HepG2 (cell line): ENCODE data around the gene INSR. TPM values are rescaled to one million over a fixed set of nuclear protein-coding genes. Genes with fewer than 3 reads are reported as not detected.

Experiments used
- ATAC-seq: fragments of 200-7000 bp; cut with Tn5 transposase; 3 replicates; pipeline ENCODE4 v1.9.1; 2020; ENCODE audit warnings: mild to moderate bottlenecking, moderate library complexity
- BruUV-seq: library from RNA; stranded (reverse); fragments of 400-500 nt; replicated peaks from 2 replicates; lab custom pipeline; 2021; lab: Mats Ljungman, UMichigan
- CTCF ChIA-PET: fragments of 300-600 bp; formaldehyde crosslinking; extraction: SDS; loops from one replicate; lab custom pipeline; 2021; ENCODE audit warnings: low total read pairs, inconsistent platforms, low intra/inter-chr PET ratio; lab: Yijun Ruan, JAX
- POLR2A ChIA-PET: fragments of 350-600 bp; sonication (Branson Sonifier 250); formaldehyde crosslinking; loops from one replicate; lab custom pipeline; 2020; ENCODE audit warnings: antibody characterized with exemption, inconsistent platforms; lab: Yijun Ruan, JAX
- DNase-seq: peaks from one replicate; pipeline ENCODE4 v3.0.0-alpha.2; 2015; ENCODE audit warnings: low spot score
- FAIRE-seq: peaks from 3 replicates; lab custom pipeline; 2011; peaks lifted over from hg19 to GRCh38; lab: Jason Lieb, UNC
- H2AFZ ChIP-seq: one replicate; pipeline ENCODE4 v1.6.1; 2011; ENCODE audit warnings: low read length, inconsistent platforms
- H3K27ac ChIP-seq: fragments of 300-600 bp; 3 replicates; pipeline ENCODE4 v1.8.0; 2011; ENCODE audit warnings: mixed run types, mild to moderate bottlenecking, mixed read lengths, low read length, inconsistent platforms; ENCODE audit not compliant: insufficient read depth; ENCODE audit errors: extremely low read length
- H3K27me3 ChIP-seq, 2 experiments: fragments of 200-600 bp in 1 of 2; 2 replicates in 1 of 2; 3 replicates in 1 of 2; pipeline versions ENCODE4 v1.6.0 to v1.8.0; 2011; ENCODE audit warnings: low read length in 2 of 2, mild to moderate bottlenecking in 2 of 2, moderate library complexity in 2 of 2, inconsistent platforms in 1 of 2; ENCODE audit not compliant: insufficient read depth in 2 of 2, control insufficient read depth in 1 of 2
- H3K36me3 ChIP-seq, 2 experiments: fragments of 200-600 bp in 1 of 2; replicated peaks in 1 of 2; 2 replicates in 1 of 2; 3 replicates in 1 of 2; pipeline versions ENCODE4 v1.5.1 to v1.8.0; 2011; ENCODE audit warnings: low read length in 2 of 2, inconsistent platforms in 1 of 2; ENCODE audit not compliant: insufficient read depth in 2 of 2, control insufficient read depth in 1 of 2
- H3K4me1 ChIP-seq: 2 replicates; pipeline ENCODE4 v1.5.1; 2012; ENCODE audit warnings: low read length, inconsistent platforms; ENCODE audit not compliant: insufficient read depth
- H3K4me2 ChIP-seq: 2 replicates; pipeline ENCODE4 v1.6.0; 2011; ENCODE audit warnings: low read depth, low read length, inconsistent platforms
- H3K4me3 ChIP-seq, 3 experiments: fragments of 200-600 bp in 1 of 3; sonication (generic), shearing (Covaris generic) in 1 of 3; replicated peaks in 1 of 3; 2 replicates each; pipeline ENCODE4 v1.5.1; 2011 to 2016; ENCODE audit warnings: low read length in 3 of 3, inconsistent platforms in 2 of 3, low read depth in 2 of 3, mild to moderate bottlenecking in 2 of 3, control low read depth in 1 of 3, mixed read lengths in 1 of 3; ENCODE audit not compliant: insufficient read depth in 1 of 3
- H3K79me2 ChIP-seq: one replicate; pipeline ENCODE4 v1.6.1; 2011; ENCODE audit warnings: low read length, inconsistent platforms; ENCODE audit not compliant: insufficient read depth
- H3K9ac ChIP-seq: 2 replicates; pipeline ENCODE4 v1.6.0; 2011; ENCODE audit warnings: mild to moderate bottlenecking, low read depth, low read length, inconsistent platforms; ENCODE audit not compliant: insufficient read depth
- H3K9me3 ChIP-seq: 2 replicates; pipeline ENCODE4 v1.5.1; 2012; ENCODE audit warnings: mild to moderate bottlenecking, low read length
- H4K20me1 ChIP-seq: 2 replicates; pipeline ENCODE4 v1.6.0; 2011; ENCODE audit warnings: inconsistent platforms, mild to moderate bottlenecking, low read length, moderate library complexity; ENCODE audit not compliant: insufficient read depth
- ARID3A ChIP-seq: IDR thresholded peaks from 2 replicates; pipeline ENCODE4 v1.6.1; 2012; ENCODE audit warnings: low read depth, low read length, improper control_type of control experiment
- BATF2 ChIP-seq: sonication (generic); formaldehyde crosslinking; IDR thresholded peaks from 2 replicates; pipeline ENCODE4 v1.8.0; 2022; ENCODE audit warnings: mild to moderate bottlenecking, missing genetic modification reagents, moderate library complexity
- GMEB1 ChIP-seq: sonication (generic); formaldehyde crosslinking; IDR thresholded peaks from 2 replicates; pipeline ENCODE4 v1.5.1; 2020; ENCODE audit warnings: missing genetic modification reagents, mild to moderate bottlenecking, borderline replicate concordance
- GTF2F1 ChIP-seq: fragments of 150-350 bp; IDR thresholded peaks from 2 replicates; pipeline ENCODE4 v1.6.1; 2014; ENCODE audit warnings: low read length
- RXRA ChIP-seq: sonication (generic); formaldehyde crosslinking; IDR thresholded peaks from 2 replicates; pipeline ENCODE4 v1.5.1; 2020; ENCODE audit warnings: missing genetic modification reagents
- SRSF4 ChIP-seq: fragments of 200-400 bp; formaldehyde crosslinking; IDR thresholded peaks from one replicate; pipeline ENCODE4 v1.6.1; 2018; ENCODE audit warnings: mild to moderate bottlenecking, low read depth, low read length, moderate library complexity; ENCODE audit not compliant: poor library complexity, severe bottlenecking
- YY1 ChIP-seq: IDR thresholded peaks from 2 replicates; pipeline ENCODE4 v1.6.1; 2011; ENCODE audit warnings: low read length, low read depth, moderate library complexity, mild to moderate bottlenecking; ENCODE audit not compliant: insufficient read depth, insufficient replicate concordance
- ZNF30 ChIP-seq: sonication (generic); formaldehyde crosslinking; IDR thresholded peaks from 2 replicates; pipeline ENCODE4 v1.5.0; 2020; ENCODE audit warnings: mild to moderate bottlenecking, missing genetic modification reagents
- ZNF512B ChIP-seq: sonication (generic); formaldehyde crosslinking; IDR thresholded peaks from 2 replicates; pipeline ENCODE4 v1.5.1; 2020; ENCODE audit warnings: missing genetic modification reagents, mild to moderate bottlenecking, borderline replicate concordance
- ZNF546 ChIP-seq: sonication (generic); formaldehyde crosslinking; conservative IDR thresholded peaks from 2 replicates; pipeline ENCODE4 v1.8.1; 2023; ENCODE audit warnings: mild to moderate bottlenecking, missing genetic modification reagents
- WGBS: methylation state at CpG from one replicate; pipeline ENCODE4 v1.1.6; 2017; ENCODE audit warnings: low lambda C conversion rate; 5-methylcytosine and 5-hydroxymethylcytosine counted together
- in situ Hi-C: cut with HindIII; loops from 2 replicates; pipeline ENCODE4 v1.10.0; 2017; ENCODE audit warnings: low pct_unique_long_range_greater_than_20kb; ENCODE audit not compliant: extremely low pct_ligation_motif_present
- intact Hi-C: fragments of 100-400 bp; cut with micrococcal nuclease; formaldehyde crosslinking; loops from one replicate; pipeline ENCODE4 v1.10.0; 2022; ENCODE audit not compliant: unreplicated experiment
- polyA plus RNA-seq, 8 experiments: library from polyadenylated mRNA; depleted of rRNA in 3 of 8; stranded (reverse) in 7 of 8; unstranded in 1 of 8; fragments of >200 nt; fragmentation: Illumina TruSeq in 4 of 8; extraction: Trizol in 4 of 8; gene quantifications; 2 replicates each; pipeline versions ENCODE4 v1.2.1 to v1.2.3, GENCODE V29; 2011 to 2016; ENCODE audit warnings: low read depth in 4 of 8, missing spikeins in 1 of 8, mixed read lengths in 1 of 8; ENCODE audit not compliant: insufficient read depth in 1 of 8
- total RNA-seq, 5 experiments: library from RNA; depleted of rRNA; stranded (reverse); fragments of >200 nt; fragmentation: Illumina TruSeq; extraction: Trizol; gene quantifications; 2 replicates each; pipeline ENCODE4 v1.2.3, GENCODE V29; 2016; ENCODE audit warnings: low read depth in 1 of 5

INSR gene
- total and polyA plus RNA-seq, 2 of the 13 experiments (the other 11 are each of a cell fraction or from before 2014, with no cell fraction given): 24.2 to 29.8 TPM

GRCh38 chr19:7225741-7226140 is 68.5 kb downstream of the INSR start (continued):
- TF ChIP-seq ZNF512B (CRISPR knock-in tag): no peak
- no peak for TF ChIP-seq SRSF4
- TF ChIP-seq GTF2F1: no peak
- TF ChIP-seq, all 625 proteins: peak for 0

- BruUV-seq: no TSS peak
- no peaks in the 10 kb centered on the region for H3K27me3 ChIP-seq
- H3K4me3 ChIP-seq: no peak overlapping the region
- no peak overlapping the region for H3K27ac ChIP-seq
- intact Hi-C loops: no loop called here
- WGBS: 98% methylated on average over 5 of the region's 7 CpGs
- H3K9ac ChIP-seq: no peak overlapping the region
- H3K4me2 ChIP-seq: peak overlapping the region; percentile 21; the same call in 1 of the 2 replicates
- no peaks in the 10 kb centered on the region for H3K9me3 ChIP-seq
- in situ Hi-C loops: no loop called here
- no peak overlapping the region for H2AFZ ChIP-seq
- no peak for DNase-seq
- peaks cover 38% of the 10 kb centered on the region; the same call in 1 of the 2 replicates for H4K20me1 ChIP-seq
- FAIRE-seq: no peak
- POLR2A ChIA-PET: interaction anchor here (0.7 to 1.1 kb wide), 2 partner anchors 12 to 69 kb away, joined by 3 to 4 read pairs; partner anchors contain the start of gene INSR
- no peaks in the 10 kb centered on the region; a peak in 1 of 5 replicates for H3K36me3 ChIP-seq
- peaks cover 57% of the 10 kb centered on the region for H3K79me2 ChIP-seq
- H3K4me1 ChIP-seq: peaks cover 56% of the 10 kb centered on the region
- CTCF ChIA-PET: no interaction called here
- no peak for ATAC-seq
- TF ChIP-seq ZNF546 (no peak), YY1 (no peak), RXRA (CRISPR knock-in tag) (no peak), ZNF30 (CRISPR knock-in tag) (no peak), GMEB1 (CRISPR knock-in tag) (no peak), BATF2 (no peak), ARID3A (no peak)
These were observed 69.2 kb downstream of the INSR start for GRCh38 chr19:7224995-7225394.
